CD4-positive, alpha-beta T cell (primary cell): ENCODE data around the gene SHOX. TPM values are rescaled to one million over a fixed set of nuclear protein-coding genes. Genes with fewer than 3 reads are reported as not detected.
"Not testable (repeated sequence)": the region's sequence is repeated elsewhere in the genome, so short reads cannot be mapped to it uniquely, and the experiment has no call there.

Experiments
- ATAC-seq: fragments of 200-7000 bp; cut with Tn5 transposase; one replicate; pipeline ENCODE4 v1.10.0; 2022; ENCODE audit warnings: mild to moderate bottlenecking; ENCODE audit not compliant: poor library complexity
- CTCF ChIA-PET: fragments of 350-600 bp; sonication (Branson Sonifier 250); formaldehyde crosslinking; loops from one replicate; lab custom pipeline; 2021; ENCODE audit warnings: antibody characterized with exemption, inconsistent platforms; lab: Charles Lee
- POLR2A ChIA-PET: fragments of 350-600 bp; sonication (Branson Sonifier 250); formaldehyde crosslinking; loops from one replicate; lab custom pipeline; 2021; ENCODE audit warnings: antibody characterized with exemption, inconsistent platforms; lab: Charles Lee
- DNase-seq, 14 experiments: peaks; one replicate each; pipeline ENCODE4 v3.0.0-alpha.2; 2013 to 2020; ENCODE audit warnings: mixed read lengths in 2 of 14
- H3K27ac ChIP-seq, 2 donors: one replicate each; pipeline versions ENCODE4 v1.5.1 to v1.7.0; 2013; ENCODE audit warnings: low read length in 2 of 2, low read depth in 1 of 2, mild to moderate bottlenecking in 1 of 2
- H3K27me3 ChIP-seq, 2 experiments: 1 replicate in 1 of 2; 2 replicates in 1 of 2; pipeline versions ENCODE4 v1.6.1 to v1.7.0; 2013; ENCODE audit warnings: low read length in 2 of 2, control low read depth in 1 of 2, mild to moderate bottlenecking in 1 of 2, moderate library complexity in 1 of 2; ENCODE audit not compliant: insufficient read depth in 2 of 2, control insufficient read depth in 1 of 2
- H3K36me3 ChIP-seq: one replicate; pipeline ENCODE4 v1.6.1; 2013; ENCODE audit warnings: low read length, control low read depth; ENCODE audit not compliant: insufficient read depth
- H3K4me1 ChIP-seq: one replicate; pipeline ENCODE4 v1.6.1; 2013; ENCODE audit warnings: low read length, control low read depth; ENCODE audit not compliant: insufficient read depth
- H3K4me3 ChIP-seq: one replicate; pipeline ENCODE4 v1.5.1; 2013; ENCODE audit warnings: mild to moderate bottlenecking, low read length, moderate library complexity
- H3K9me3 ChIP-seq, 2 experiments: 1 replicate in 1 of 2; 2 replicates in 1 of 2; pipeline versions ENCODE4 v1.6.1 to v1.7.0; 2013; ENCODE audit warnings: low read length in 2 of 2, mild to moderate bottlenecking in 2 of 2, control low read depth in 1 of 2, moderate library complexity in 1 of 2; ENCODE audit not compliant: control insufficient read depth in 1 of 2, insufficient read depth in 1 of 2
- H3K27ac Mint-ChIP-seq: one replicate; pipeline ENCODE4 v1.8.0; 2020; ENCODE audit warnings: mixed read lengths
- H3K27me3 Mint-ChIP-seq: one replicate; pipeline ENCODE4 v1.8.0; 2021; ENCODE audit warnings: mixed read lengths
- H3K36me3 Mint-ChIP-seq: one replicate; pipeline ENCODE4 v1.8.0; 2021; ENCODE audit warnings: low read depth, mixed read lengths
- H3K4me1 Mint-ChIP-seq: one replicate; pipeline ENCODE4 v1.8.0; 2021; ENCODE audit warnings: low read depth, mixed read lengths
- H3K4me3 Mint-ChIP-seq: one replicate; pipeline ENCODE4 v1.8.0; 2020; ENCODE audit warnings: mild to moderate bottlenecking, mixed read lengths
- H3K9me3 Mint-ChIP-seq: one replicate; pipeline ENCODE4 v1.8.0; 2020; ENCODE audit warnings: mixed read lengths
- intact Hi-C, 2 experiments: fragments of 100-400 bp; cut with DNase I in 1 of 2; cut with micrococcal nuclease in 1 of 2; formaldehyde crosslinking; loops; one replicate each; pipeline versions ENCODE4 v1.15.1 to v1.9.0; 2023 to 2025; cut with DNase I, micrococcal nuclease
- total RNA-seq, 174 experiments: library from RNA in 2 of 174; stranded (reverse) in 2 of 174; gene quantifications; one replicate each; pipeline ENCODE4 v1.2.3 and lab custom pipeline; 2021 to 2026
- TF ChIP-seq, protein P1 (sequence below): fragments of 200-600 bp; IDR thresholded peaks from one replicate; pipeline ENCODE4 v1.8.0; 2022; ENCODE audit warnings: antibody characterized with exemption, mild to moderate bottlenecking

SHOX gene
- total RNA-seq, 2 experiments from 2014 or later, result not detected

DNA sequence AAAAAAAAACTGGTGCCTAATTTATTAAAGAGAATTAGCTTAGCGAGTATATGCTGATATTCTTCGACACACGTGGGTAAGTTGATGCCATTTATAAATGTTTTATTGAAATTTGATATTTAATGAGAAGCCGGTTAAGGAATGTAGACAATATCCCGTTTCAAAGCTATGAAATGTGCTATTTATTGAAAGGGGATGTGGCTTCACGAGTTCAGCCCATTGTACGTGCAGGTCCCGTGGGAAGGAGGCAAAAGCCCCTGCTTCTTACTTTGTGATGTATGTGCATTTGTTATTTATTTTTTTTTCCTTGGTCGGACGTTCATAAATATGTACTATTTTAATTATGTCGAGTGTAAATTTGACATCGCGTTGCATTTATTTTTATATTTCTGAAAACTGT is 20.2 kb downstream of the SHOX start:
- intact Hi-C loops, result no loop called here

DNA sequence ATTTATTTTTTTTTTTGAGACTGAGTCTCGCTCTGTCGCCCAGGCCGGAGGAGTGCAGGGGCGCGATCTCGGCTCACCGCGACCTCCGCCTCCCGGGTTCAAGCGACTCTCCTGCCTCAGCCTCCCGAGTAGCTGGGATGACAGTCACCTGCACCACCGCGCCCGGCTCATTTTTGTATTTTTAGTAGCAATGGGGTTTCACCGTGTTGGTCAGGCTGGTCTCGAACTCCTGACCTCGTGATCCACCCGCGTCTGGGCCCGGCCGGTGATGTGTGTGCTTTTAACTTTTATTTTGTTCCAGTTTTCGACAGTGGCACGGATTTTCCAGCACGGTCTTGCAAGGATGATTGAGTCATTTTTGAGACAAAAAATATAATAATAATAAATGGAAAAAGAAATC is 21.3 kb downstream of the SHOX start:
- intact Hi-C loops, H3K4me1 ChIP-seq, H3K27ac ChIP-seq, H3K4me3 Mint-ChIP-seq, H3K27ac Mint-ChIP-seq, ATAC-seq, DNase-seq, CTCF ChIA-PET, H3K9me3 Mint-ChIP-seq, POLR2A ChIA-PET, H3K27me3 Mint-ChIP-seq, H3K27me3 ChIP-seq, H3K4me1 Mint-ChIP-seq, H3K36me3 ChIP-seq, H3K36me3 Mint-ChIP-seq, H3K4me3 ChIP-seq: not testable (repeated sequence)
- peaks cover 0 to 17% of the 10 kb centered on the region in 2 experiments for H3K9me3 ChIP-seq

More for the DNA sequence above, 20.2 kb downstream of the SHOX start:
- DNase-seq, result no peak
- no peaks in the 10 kb centered on the region for H3K36me3 Mint-ChIP-seq
- ChIA-PET CTCF (no interaction called here), POLR2A (no interaction called here)
- H3K27me3 Mint-ChIP-seq, result peaks cover 7% of the 10 kb centered on the region
- no peaks in the 10 kb centered on the region for H3K27me3 ChIP-seq
- no peak overlapping the region for H3K4me3 Mint-ChIP-seq
- H3K4me1 Mint-ChIP-seq, result no peaks in the 10 kb centered on the region
- H3K27ac Mint-ChIP-seq, result no peak overlapping the region
- no peak overlapping the region for H3K27ac ChIP-seq
- no peaks in the 10 kb centered on the region for H3K9me3 Mint-ChIP-seq
- no peaks in the 10 kb centered on the region for H3K36me3 ChIP-seq
- no peak for ATAC-seq
- no peak overlapping the region for H3K4me3 ChIP-seq
- peaks cover 0 to 17% of the 10 kb centered on the region in 2 experiments for H3K9me3 ChIP-seq
- no peaks in the 10 kb centered on the region for H3K4me1 ChIP-seq
- TF ChIP-seq, protein P1, sequence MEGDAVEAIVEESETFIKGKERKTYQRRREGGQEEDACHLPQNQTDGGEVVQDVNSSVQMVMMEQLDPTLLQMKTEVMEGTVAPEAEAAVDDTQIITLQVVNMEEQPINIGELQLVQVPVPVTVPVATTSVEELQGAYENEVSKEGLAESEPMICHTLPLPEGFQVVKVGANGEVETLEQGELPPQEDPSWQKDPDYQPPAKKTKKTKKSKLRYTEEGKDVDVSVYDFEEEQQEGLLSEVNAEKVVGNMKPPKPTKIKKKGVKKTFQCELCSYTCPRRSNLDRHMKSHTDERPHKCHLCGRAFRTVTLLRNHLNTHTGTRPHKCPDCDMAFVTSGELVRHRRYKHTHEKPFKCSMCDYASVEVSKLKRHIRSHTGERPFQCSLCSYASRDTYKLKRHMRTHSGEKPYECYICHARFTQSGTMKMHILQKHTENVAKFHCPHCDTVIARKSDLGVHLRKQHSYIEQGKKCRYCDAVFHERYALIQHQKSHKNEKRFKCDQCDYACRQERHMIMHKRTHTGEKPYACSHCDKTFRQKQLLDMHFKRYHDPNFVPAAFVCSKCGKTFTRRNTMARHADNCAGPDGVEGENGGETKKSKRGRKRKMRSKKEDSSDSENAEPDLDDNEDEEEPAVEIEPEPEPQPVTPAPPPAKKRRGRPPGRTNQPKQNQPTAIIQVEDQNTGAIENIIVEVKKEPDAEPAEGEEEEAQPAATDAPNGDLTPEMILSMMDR, result no peak

DNA sequence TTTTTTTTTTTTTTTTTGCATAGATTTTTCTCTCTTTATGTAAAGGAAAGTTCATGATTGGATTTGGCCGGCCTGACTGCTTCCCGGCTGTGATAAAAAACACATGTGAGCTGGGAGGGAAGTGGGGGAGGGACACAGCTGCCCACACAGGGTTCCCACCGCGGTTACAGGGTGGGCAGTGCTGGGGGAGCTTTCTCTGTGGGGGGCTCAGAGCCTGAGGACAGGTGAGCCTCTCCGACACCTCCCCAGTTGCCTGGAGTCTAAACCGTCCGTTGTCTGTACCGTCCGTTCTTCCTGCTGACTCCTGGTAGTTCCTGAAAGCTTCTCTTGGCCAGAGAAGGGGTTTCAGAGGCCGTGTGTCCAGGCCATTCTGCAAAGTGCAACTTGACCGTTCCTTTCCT is 21.8 kb downstream of the SHOX start:
- H3K4me1 Mint-ChIP-seq, result no peaks in the 10 kb centered on the region
- H3K36me3 Mint-ChIP-seq, result no peaks in the 10 kb centered on the region
- no peaks in the 10 kb centered on the region for H3K27me3 Mint-ChIP-seq
- Histone ChIP-seq H3K27ac (no peak overlapping the region), H3K36me3 (no peaks in the 10 kb centered on the region), H3K4me1 (no peaks in the 10 kb centered on the region), H3K27me3 (no peaks in the 10 kb centered on the region), H3K4me3 (no peak overlapping the region), H3K9me3 (peaks cover 0 to 17% of the 10 kb centered on the region in 2 experiments)
- ATAC-seq, result no peak
- TF ChIP-seq, protein P1, result no peak
- intact Hi-C loops, result no loop called here
- no peak overlapping the region for H3K4me3 Mint-ChIP-seq
- ChIA-PET POLR2A (no interaction called here), CTCF (no interaction called here)
- H3K27ac Mint-ChIP-seq, result no peak overlapping the region
- no peak for DNase-seq
- H3K9me3 Mint-ChIP-seq, result no peaks in the 10 kb centered on the region

DNA sequence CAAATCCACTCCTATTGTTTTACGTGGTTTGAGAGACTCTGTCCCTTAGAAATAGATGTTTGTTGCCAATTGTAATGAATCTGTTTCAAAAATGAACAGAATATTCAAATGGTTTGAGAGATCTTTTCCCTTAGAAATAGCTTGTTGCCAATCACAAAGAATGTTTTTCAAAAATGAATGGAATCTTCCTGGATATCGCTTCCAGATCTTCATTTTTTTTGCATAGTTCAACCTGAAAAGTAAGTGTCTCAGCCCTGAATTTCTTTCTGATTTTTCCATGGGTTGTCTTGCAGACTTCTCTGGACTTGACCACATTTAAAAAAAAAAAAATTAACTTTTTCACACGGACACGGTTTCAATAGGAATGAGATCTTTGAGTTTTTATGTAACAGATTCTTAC is 22.7 kb downstream of the SHOX start:
- Mint-ChIP-seq H3K4me1 (no peaks in the 10 kb centered on the region), H3K27ac (no peak overlapping the region), H3K27me3 (no peaks in the 10 kb centered on the region), H3K9me3 (no peaks in the 10 kb centered on the region), H3K36me3 (no peaks in the 10 kb centered on the region), H3K4me3 (no peak overlapping the region)
- Histone ChIP-seq H3K4me1 (no peaks in the 10 kb centered on the region), H3K27me3 (no peaks in the 10 kb centered on the region), H3K36me3 (no peaks in the 10 kb centered on the region), H3K27ac (no peak overlapping the region), H3K9me3 (peaks cover 0 to 22% of the 10 kb centered on the region in 2 experiments), H3K4me3 (no peak overlapping the region)
- POLR2A ChIA-PET, result no interaction called here
- CTCF ChIA-PET, result no interaction called here
- TF ChIP-seq, protein P1, result no peak
- DNase-seq (no peak), ATAC-seq (no peak)
- intact Hi-C loops, result no loop called here
